Natural killer cell (primary cell): ENCODE data around the gene TLR8. TPM values are rescaled to one million over a fixed set of nuclear protein-coding genes. Genes with fewer than 3 reads are reported as not detected.

Source experiments
- ATAC-seq, 3 donors: fragments of 150-1000 bp in 2 of 3; fragments of 200-7000 bp in 1 of 3; cut with Tn5 transposase; 1 replicate in 1 of 3; 2 replicates in 2 of 3; pipeline ENCODE4 v1.10.0; 2021; ENCODE audit warnings: mild to moderate bottlenecking in 2 of 3, moderate library complexity in 2 of 3
- DNase-seq, 2 donors: peaks; one replicate each; pipeline versions ENCODE4 v3.0.0 to v3.0.0-alpha.2; 2013 to 2021; ENCODE audit warnings: mixed read lengths in 1 of 2
- H3K27ac ChIP-seq: one replicate; pipeline ENCODE4 v1.5.1; 2013; ENCODE audit warnings: mild to moderate bottlenecking, low read length
- H3K27me3 ChIP-seq: one replicate; pipeline ENCODE4 v1.6.1; 2013; ENCODE audit warnings: low read length; ENCODE audit not compliant: control insufficient read depth, insufficient read depth
- H3K36me3 ChIP-seq: one replicate; pipeline ENCODE4 v1.6.1; 2013; ENCODE audit warnings: low read length; ENCODE audit not compliant: control insufficient read depth, insufficient read depth
- H3K4me1 ChIP-seq: one replicate; pipeline ENCODE4 v1.6.1; 2013; ENCODE audit warnings: low read length; ENCODE audit not compliant: control insufficient read depth, insufficient read depth
- H3K4me3 ChIP-seq: one replicate; pipeline ENCODE4 v1.5.1; 2013; ENCODE audit warnings: low read length
- H3K9me3 ChIP-seq: one replicate; pipeline ENCODE4 v1.6.1; 2013; ENCODE audit warnings: low read length; ENCODE audit not compliant: control insufficient read depth, insufficient read depth
- H3K27ac Mint-ChIP-seq, 2 donors: one replicate each; pipeline ENCODE4 v1.8.0; 2022; ENCODE audit warnings: mild to moderate bottlenecking in 2 of 2, mixed read lengths in 2 of 2, moderate library complexity in 1 of 2
- H3K27me3 Mint-ChIP-seq, 2 donors: one replicate each; pipeline ENCODE4 v1.8.0; 2022; ENCODE audit warnings: low read depth in 2 of 2, mixed read lengths in 2 of 2
- H3K36me3 Mint-ChIP-seq: one replicate; pipeline ENCODE4 v1.8.0; 2022; ENCODE audit warnings: mixed read lengths
- H3K4me1 Mint-ChIP-seq, 2 donors: one replicate each; pipeline ENCODE4 v1.8.0; 2022; ENCODE audit warnings: mixed read lengths in 2 of 2
- H3K4me3 Mint-ChIP-seq: one replicate; pipeline ENCODE4 v1.8.0; 2022; ENCODE audit warnings: mild to moderate bottlenecking, moderate library complexity, mixed read lengths
- H3K9me3 Mint-ChIP-seq, 2 donors: one replicate each; pipeline ENCODE4 v1.8.0; 2022; ENCODE audit warnings: mixed read lengths in 2 of 2
- CTCF ChIP-seq: fragments of 200-600 bp; IDR thresholded peaks from one replicate; pipeline ENCODE4 v1.8.0; 2022; ENCODE audit warnings: antibody characterized with exemption
- WGBS: methylation state at CpG from one replicate; pipeline ENCODE4 v1.1.7; 2013; ENCODE audit warnings: missing lambda C conversion rate; ENCODE audit not compliant: insufficient coverage; 5-methylcytosine and 5-hydroxymethylcytosine counted together
- intact Hi-C: fragments of 100-400 bp; cut with micrococcal nuclease; formaldehyde crosslinking; loops from one replicate; pipeline ENCODE4 v1.14.2; 2022
- total RNA-seq, 4 donors: library from RNA; stranded (reverse); fragments of 120-200 nt in 1 of 4; gene quantifications; one replicate each; pipeline versions ENCODE4 v1.2.3 to v1.2.4, GENCODE V29; 2013 to 2022

TLR8 gene
- total RNA-seq, 3 donors from 2014 or later (not counting 1 experiment from before 2014, with no cell fraction given) = 0.95 to 1.9 (median 0.95) TPM

DNA sequence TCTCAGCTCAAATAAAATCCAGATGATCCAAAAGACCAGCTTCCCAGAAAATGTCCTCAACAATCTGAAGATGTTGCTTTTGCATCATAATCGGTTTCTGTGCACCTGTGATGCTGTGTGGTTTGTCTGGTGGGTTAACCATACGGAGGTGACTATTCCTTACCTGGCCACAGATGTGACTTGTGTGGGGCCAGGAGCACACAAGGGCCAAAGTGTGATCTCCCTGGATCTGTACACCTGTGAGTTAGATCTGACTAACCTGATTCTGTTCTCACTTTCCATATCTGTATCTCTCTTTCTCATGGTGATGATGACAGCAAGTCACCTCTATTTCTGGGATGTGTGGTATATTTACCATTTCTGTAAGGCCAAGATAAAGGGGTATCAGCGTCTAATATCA, 18.7 kb upstream of the TLR8 start:
- intact Hi-C loops = no loop called here
- TF ChIP-seq CTCF = no peak
- WGBS = 60% methylated on average over 3 of the region's 3 CpGs
- Histone ChIP-seq H3K36me3 (no peaks in the 10 kb centered on the region), H3K27ac (no peak overlapping the region), H3K4me3 (no peak overlapping the region), H3K27me3 (no peaks in the 10 kb centered on the region), H3K9me3 (no peaks in the 10 kb centered on the region), H3K4me1 (peaks cover 25% of the 10 kb centered on the region)
- DNase-seq = no peak
- H3K4me1 Mint-ChIP-seq = peaks cover 23 to 26% of the 10 kb centered on the region in 2 donors
- H3K27ac Mint-ChIP-seq = no peak overlapping the region
- no peaks in the 10 kb centered on the region for H3K9me3 Mint-ChIP-seq
- ATAC-seq = no peak
- peaks cover 0 to 20% of the 10 kb centered on the region in 2 donors for H3K27me3 Mint-ChIP-seq
- H3K4me3 Mint-ChIP-seq = no peak overlapping the region
- no peaks in the 10 kb centered on the region for H3K36me3 Mint-ChIP-seq

DNA sequence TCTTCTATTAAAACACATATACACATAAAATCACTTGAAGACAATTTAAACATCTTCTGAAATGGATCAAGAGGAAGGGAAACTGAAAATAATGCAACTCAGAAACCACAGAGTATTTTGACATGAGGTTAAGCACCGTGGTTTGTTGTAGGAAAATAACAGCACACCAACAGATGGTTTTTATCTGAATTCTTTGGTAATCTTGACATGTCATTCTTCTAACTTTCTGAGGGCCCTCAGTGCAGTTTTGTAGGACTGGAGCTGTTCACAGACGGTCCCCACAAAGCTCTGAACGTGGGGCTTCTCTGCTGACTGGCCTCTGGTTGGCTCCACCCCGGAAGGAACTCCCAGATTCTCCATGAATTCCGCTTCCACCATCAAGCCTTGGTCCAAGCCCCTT, 16.0 kb upstream of the TLR8 start:
- peak in 1 of 2 donors; percentile 4 for DNase-seq
- no peak overlapping the region for H3K4me3 ChIP-seq
- TF ChIP-seq CTCF = no peak
- Mint-ChIP-seq H3K27ac (peak overlapping the region; percentile 67 to 69), H3K4me1 (peaks cover 26 to 29% of the 10 kb centered on the region in 2 donors), H3K9me3 (no peaks in the 10 kb centered on the region), H3K27me3 (peaks cover 0 to 20% of the 10 kb centered on the region in 2 donors), H3K36me3 (no peaks in the 10 kb centered on the region), H3K4me3 (peak overlapping the region; percentile 40)
- intact Hi-C loops = no loop called here
- 23% methylated on average over 5 of the region's 5 CpGs for WGBS
- H3K27me3 ChIP-seq = no peaks in the 10 kb centered on the region
- H3K36me3 ChIP-seq = no peaks in the 10 kb centered on the region
- H3K27ac ChIP-seq = peak overlapping the region; percentile 41
- peaks cover 29% of the 10 kb centered on the region for H3K4me1 ChIP-seq
- peak; percentile 29 to 47 (median 43) for ATAC-seq
- no peaks in the 10 kb centered on the region for H3K9me3 ChIP-seq

DNA sequence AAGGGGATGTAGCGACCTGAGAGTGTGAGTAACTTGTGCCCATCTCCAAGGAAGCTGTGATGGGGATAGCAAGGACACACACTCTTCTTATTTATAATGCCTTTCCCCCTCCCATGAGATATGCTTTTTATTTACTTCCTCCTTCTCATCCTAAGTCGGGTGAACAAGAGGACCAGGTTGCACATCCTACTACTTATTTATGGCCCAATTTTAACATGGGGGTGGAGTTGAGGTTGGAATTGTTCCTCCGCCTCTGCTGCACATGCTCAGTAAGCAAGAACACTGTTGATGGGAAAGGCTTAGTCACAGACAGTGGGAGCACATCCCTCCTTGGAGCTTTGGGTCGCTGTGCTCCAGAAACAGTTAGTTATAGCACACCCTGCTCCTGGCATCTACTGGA, 15.2 kb upstream of the TLR8 start:
- Histone ChIP-seq H3K4me1 (peaks cover 29% of the 10 kb centered on the region), H3K36me3 (no peaks in the 10 kb centered on the region), H3K27ac (peak overlapping the region; percentile 41), H3K4me3 (no peak overlapping the region), H3K27me3 (no peaks in the 10 kb centered on the region), H3K9me3 (no peaks in the 10 kb centered on the region)
- ATAC-seq = no peak
- WGBS = 89% methylated on average over 2 of the region's 4 CpGs
- Mint-ChIP-seq H3K27me3 (peaks cover 0 to 13% of the 10 kb centered on the region in 2 donors), H3K9me3 (no peaks in the 10 kb centered on the region), H3K27ac (no peak overlapping the region), H3K4me1 (peaks cover 26 to 29% of the 10 kb centered on the region in 2 donors), H3K36me3 (no peaks in the 10 kb centered on the region), H3K4me3 (peak overlapping the region; percentile 40)
- no peak for TF ChIP-seq CTCF
- DNase-seq = no peak
- intact Hi-C loops = no loop called here

DNA sequence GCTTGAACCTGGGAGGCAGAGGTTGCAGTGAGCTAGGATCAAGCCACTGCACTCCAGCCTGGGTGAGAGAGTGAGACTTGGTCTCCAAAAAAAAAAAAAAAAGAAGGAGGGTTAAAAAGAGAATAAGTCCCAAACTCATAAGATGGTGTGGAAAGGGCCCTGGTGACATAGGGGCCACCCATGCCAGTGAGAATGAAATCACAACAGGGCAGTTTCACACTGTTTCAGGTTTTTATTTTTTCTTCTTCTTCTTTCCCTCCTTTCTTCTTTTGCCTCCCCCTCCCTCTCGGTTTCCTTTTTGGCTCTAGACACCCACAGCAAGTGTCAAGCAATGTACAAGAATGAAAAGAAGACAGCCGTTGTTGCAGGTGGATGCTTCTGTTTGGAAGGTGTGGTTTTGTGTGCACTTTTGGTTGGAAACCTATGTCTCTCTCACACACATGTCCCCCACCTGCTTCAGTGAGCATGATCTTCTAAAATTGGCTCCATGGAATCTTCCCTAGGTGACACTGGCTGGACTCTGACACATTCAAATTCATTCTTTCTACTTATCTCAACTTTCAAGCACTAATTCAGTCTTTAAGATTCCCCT, 14.4 kb upstream of the TLR8 start:
- peaks cover 26 to 29% of the 10 kb centered on the region in 2 donors for H3K4me1 Mint-ChIP-seq
- peaks cover 29% of the 10 kb centered on the region for H3K4me1 ChIP-seq

More for the DNA sequence above, 14.4 kb upstream of the TLR8 start:
- ATAC-seq = no peak
- Mint-ChIP-seq H3K4me3 (peak overlapping the region; percentile 29), H3K9me3 (no peaks in the 10 kb centered on the region), H3K36me3 (no peaks in the 10 kb centered on the region), H3K27ac (peak overlapping the region in 1 of 2 donors; percentile 52), H3K27me3 (peaks cover 0 to 14% of the 10 kb centered on the region in 2 donors)
- Histone ChIP-seq H3K4me3 (no peak overlapping the region), H3K9me3 (no peaks in the 10 kb centered on the region), H3K36me3 (no peaks in the 10 kb centered on the region), H3K27ac (no peak overlapping the region), H3K27me3 (no peaks in the 10 kb centered on the region)
- no peak for TF ChIP-seq CTCF
- intact Hi-C loops = no loop called here
- no CpG with 5 or more reads among the region's 2 CpGs for WGBS
- DNase-seq = no peak
